Epithelial cell of proximal tubule (primary cell): ENCODE results near the gene HENMT1. TPM values are rescaled to one million over a fixed set of nuclear protein-coding genes. Genes with fewer than 3 reads are reported as not detected.

Experiments
- DNase-seq: peaks from one replicate; pipeline ENCODE4 v3.0.0-alpha.2; 2011; ENCODE audit warnings: low read depth
- H3K4me3 ChIP-seq: 2 replicates; pipeline ENCODE4 v1.5.1; 2011; ENCODE audit warnings: low read depth, mild to moderate bottlenecking, low read length
- total RNA-seq: library from RNA; depleted of rRNA; stranded (reverse); fragments of >200 nt; gene quantifications from 2 replicates; pipeline ENCODE4 v1.2.3, GENCODE V29; 2015
- TF ChIP-seq, protein P1 (sequence below): conservative IDR thresholded peaks from 2 replicates; pipeline ENCODE4 v1.5.1; 2012; ENCODE audit warnings: low read depth, mild to moderate bottlenecking, low read length

The HENMT1 gene
- total RNA-seq, 1 donor from 2014 or later, result 2.8 TPM

DNA sequence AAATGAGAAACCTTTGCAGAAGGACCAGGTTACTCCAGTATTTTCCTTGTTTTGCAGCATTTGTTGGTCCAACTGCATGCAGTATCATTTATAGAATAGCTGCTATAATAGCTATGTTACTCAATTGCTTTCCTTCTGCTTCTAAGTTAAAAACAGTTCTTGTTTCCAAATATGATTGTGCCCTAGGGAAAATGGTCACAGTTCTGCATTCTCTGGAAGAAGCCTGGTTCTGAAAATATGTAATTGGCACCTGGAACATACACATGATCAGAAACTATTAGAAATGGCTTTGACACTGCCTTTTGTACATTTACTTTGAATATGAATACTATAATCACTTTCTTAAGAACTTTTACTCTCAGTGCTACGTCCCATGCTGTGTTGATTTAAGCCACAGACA is 33.6 kb downstream of the HENMT1 start:
- H3K4me3 ChIP-seq, result no peak overlapping the region
- TF ChIP-seq, protein P1, sequence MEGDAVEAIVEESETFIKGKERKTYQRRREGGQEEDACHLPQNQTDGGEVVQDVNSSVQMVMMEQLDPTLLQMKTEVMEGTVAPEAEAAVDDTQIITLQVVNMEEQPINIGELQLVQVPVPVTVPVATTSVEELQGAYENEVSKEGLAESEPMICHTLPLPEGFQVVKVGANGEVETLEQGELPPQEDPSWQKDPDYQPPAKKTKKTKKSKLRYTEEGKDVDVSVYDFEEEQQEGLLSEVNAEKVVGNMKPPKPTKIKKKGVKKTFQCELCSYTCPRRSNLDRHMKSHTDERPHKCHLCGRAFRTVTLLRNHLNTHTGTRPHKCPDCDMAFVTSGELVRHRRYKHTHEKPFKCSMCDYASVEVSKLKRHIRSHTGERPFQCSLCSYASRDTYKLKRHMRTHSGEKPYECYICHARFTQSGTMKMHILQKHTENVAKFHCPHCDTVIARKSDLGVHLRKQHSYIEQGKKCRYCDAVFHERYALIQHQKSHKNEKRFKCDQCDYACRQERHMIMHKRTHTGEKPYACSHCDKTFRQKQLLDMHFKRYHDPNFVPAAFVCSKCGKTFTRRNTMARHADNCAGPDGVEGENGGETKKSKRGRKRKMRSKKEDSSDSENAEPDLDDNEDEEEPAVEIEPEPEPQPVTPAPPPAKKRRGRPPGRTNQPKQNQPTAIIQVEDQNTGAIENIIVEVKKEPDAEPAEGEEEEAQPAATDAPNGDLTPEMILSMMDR, result no peak
- no peak for DNase-seq

GRCh38 chr1:108624069-108624468 is 36.8 kb downstream of the HENMT1 start:
- H3K4me3 ChIP-seq, result no peak overlapping the region

GRCh38 chr1:108617724-108618056 is 43.2 kb downstream of the HENMT1 start:
- H3K4me3 ChIP-seq, result no peak overlapping the region
- TF ChIP-seq, protein P1, result no peak
- no peak for DNase-seq

More at GRCh38 chr1:108624069-108624468, 36.8 kb downstream of the HENMT1 start:
- TF ChIP-seq, protein P1, result no peak
- no peak for DNase-seq

- TF ChIP-seq, protein P1, result no peak
- H3K4me3 ChIP-seq, result no peak overlapping the region
- no peak for DNase-seq
These were observed 43.7 kb downstream of the HENMT1 start for GRCh38 chr1:108617008-108617723.

- no peak for DNase-seq
- no peak overlapping the region for H3K4me3 ChIP-seq
- TF ChIP-seq, protein P1, result no peak
These were observed 45.3 kb downstream of the HENMT1 start for GRCh38 chr1:108615544-108615943.

- H3K4me3 ChIP-seq, result no peak overlapping the region
- DNase-seq, result no peak
- TF ChIP-seq, protein P1, result no peak
These were observed 48.4 kb downstream of the HENMT1 start for GRCh38 chr1:108612496-108612895.

- DNase-seq, result no peak
- H3K4me3 ChIP-seq, result no peak overlapping the region
- TF ChIP-seq, protein P1, result no peak
These were observed 48.9 kb downstream of the HENMT1 start for GRCh38 chr1:108611984-108612383.
